HCT116 (cell line): ENCODE data around the gene DLG5.

Experiments
- POLR2A ChIP-seq: IDR thresholded peaks from 2 replicates; pipeline ENCODE4 v1.7.0; 2011; ENCODE audit warnings: borderline replicate concordance; ENCODE audit not compliant: insufficient read depth, insufficient read length; ENCODE audit errors: extremely low read depth
- POLR2AphosphoS5 ChIP-seq: IDR thresholded peaks from 2 replicates; pipeline ENCODE4 v1.6.1; 2011; ENCODE audit warnings: mild to moderate bottlenecking, low read depth, low read length, moderate library complexity
- RAD21 ChIP-seq: IDR thresholded peaks from 2 replicates; pipeline ENCODE4 v1.6.1; 2012; ENCODE audit warnings: low read depth, mild to moderate bottlenecking
- TCF7L2 ChIP-seq: IDR thresholded peaks from 2 replicates; pipeline ENCODE4 v1.7.0; 2011; ENCODE audit warnings: borderline replicate concordance, inconsistent platforms; ENCODE audit not compliant: insufficient read depth, insufficient read length; ENCODE audit errors: extremely low read depth
- YY1 ChIP-seq: IDR thresholded peaks from 2 replicates; pipeline ENCODE4 v1.6.1; 2011; ENCODE audit warnings: low read length, low read depth, moderate library complexity, mild to moderate bottlenecking; ENCODE audit not compliant: insufficient replicate concordance; ENCODE audit errors: extremely low read depth
- ZFX ChIP-seq: fragments of 450-650 bp; IDR thresholded peaks from 2 replicates; pipeline ENCODE4 v1.6.1; 2017
- TF ChIP-seq, protein P1 (sequence below), 3 experiments: fragments of 200-600 bp in 1 of 3; sonication (generic) in 1 of 3; IDR thresholded peaks in 2 of 3; conservative IDR thresholded peaks in 1 of 3; 2 replicates each; pipeline ENCODE4 v1.5.1; 2012 to 2017; ENCODE audit warnings: low read depth in 2 of 3, low read length in 2 of 3, antibody characterized with exemption in 1 of 3, borderline replicate concordance in 1 of 3, control low read depth in 1 of 3, mild to moderate bottlenecking in 1 of 3, mixed read lengths in 1 of 3, mixed run types in 1 of 3, moderate library complexity in 1 of 3; ENCODE audit not compliant: insufficient read depth in 1 of 3

GRCh38 chr10:77809336-77809735 lies 117.2 kb downstream of the DLG5 start:
- TF ChIP-seq, protein P1, sequence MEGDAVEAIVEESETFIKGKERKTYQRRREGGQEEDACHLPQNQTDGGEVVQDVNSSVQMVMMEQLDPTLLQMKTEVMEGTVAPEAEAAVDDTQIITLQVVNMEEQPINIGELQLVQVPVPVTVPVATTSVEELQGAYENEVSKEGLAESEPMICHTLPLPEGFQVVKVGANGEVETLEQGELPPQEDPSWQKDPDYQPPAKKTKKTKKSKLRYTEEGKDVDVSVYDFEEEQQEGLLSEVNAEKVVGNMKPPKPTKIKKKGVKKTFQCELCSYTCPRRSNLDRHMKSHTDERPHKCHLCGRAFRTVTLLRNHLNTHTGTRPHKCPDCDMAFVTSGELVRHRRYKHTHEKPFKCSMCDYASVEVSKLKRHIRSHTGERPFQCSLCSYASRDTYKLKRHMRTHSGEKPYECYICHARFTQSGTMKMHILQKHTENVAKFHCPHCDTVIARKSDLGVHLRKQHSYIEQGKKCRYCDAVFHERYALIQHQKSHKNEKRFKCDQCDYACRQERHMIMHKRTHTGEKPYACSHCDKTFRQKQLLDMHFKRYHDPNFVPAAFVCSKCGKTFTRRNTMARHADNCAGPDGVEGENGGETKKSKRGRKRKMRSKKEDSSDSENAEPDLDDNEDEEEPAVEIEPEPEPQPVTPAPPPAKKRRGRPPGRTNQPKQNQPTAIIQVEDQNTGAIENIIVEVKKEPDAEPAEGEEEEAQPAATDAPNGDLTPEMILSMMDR (IDR thresholded peaks at IDR 0.05 in 2 of 3, conservative IDR thresholded peaks at IDR 0.05 in 1 of 3; ENCODE audit: borderline replicate concordance in 1 of 3, insufficient read depth in 1 of 3, low read depth in 2 of 3, low read length in 2 of 3), result no peak
- TF ChIP-seq POLR2A (no peak), POLR2AphosphoS5 (no peak), ZFX (no peak), TCF7L2 (no peak), RAD21 (no peak), YY1 (no peak)
